Activated CD8-positive, alpha-beta memory T cell treated with anti-CD3 and anti-CD28 coated beads for 1 hour (primary cell): ENCODE results near the gene UBE2R2.
"Not testable (repeated sequence)": the region's sequence is repeated elsewhere in the genome, so short reads cannot be mapped to it uniquely, and the experiment has no call there.

Experiments used
- DNase-seq, 2 donors: peaks; one replicate each; pipeline ENCODE4 v3.0.0-alpha.2; 2020; ENCODE audit warnings: low read depth in 1 of 2; ENCODE audit errors: extremely low read depth in 1 of 2

The UBE2R2 gene

GRCh38 chr9:33816327-33817252 is at the start of gene UBE2R2:
Gene UBE2R2, plus strand, starts transcription at chr9:33817160. Its CDS starts 598 bp downstream, at chr9:33817758.
- DNase-seq = peak; percentile 81 to 88

- not testable (repeated sequence) for DNase-seq
Observed at GRCh38 chr9:33770156-33770880, 46.6 kb upstream of the UBE2R2 start.

GRCh38 chr9:33773135-33773534 is 43.8 kb upstream of the UBE2R2 start:
- not testable (repeated sequence) for DNase-seq

- not testable (repeated sequence) for DNase-seq
Observed at GRCh38 chr9:33774074-33774659, 42.8 kb upstream of the UBE2R2 start.

GRCh38 chr9:33776578-33776977 is 40.4 kb upstream of the UBE2R2 start:
- DNase-seq = no peak

GRCh38 chr9:33778700-33779351 is 38.1 kb upstream of the UBE2R2 start:
- DNase-seq = peak in 1 of 2 donors; percentile 2

- no peak for DNase-seq
Observed at GRCh38 chr9:33780276-33780675, 36.7 kb upstream of the UBE2R2 start.

- DNase-seq = no peak
Observed at GRCh38 chr9:33781736-33782135, 35.2 kb upstream of the UBE2R2 start.

- no peak for DNase-seq
Observed at GRCh38 chr9:33782395-33783152, 34.4 kb upstream of the UBE2R2 start.

GRCh38 chr9:33785914-33786313 is 31.0 kb upstream of the UBE2R2 start:
- DNase-seq = no peak

- DNase-seq = no peak
Observed at GRCh38 chr9:33786681-33787080, 30.3 kb upstream of the UBE2R2 start.

- DNase-seq = no peak
Observed at GRCh38 chr9:33787839-33788238, 29.1 kb upstream of the UBE2R2 start.

- not testable (repeated sequence) for DNase-seq
Observed at GRCh38 chr9:33789429-33789828, 27.5 kb upstream of the UBE2R2 start.

- no peak for DNase-seq
Observed at GRCh38 chr9:33791117-33791516, 25.8 kb upstream of the UBE2R2 start.

GRCh38 chr9:33793496-33793895 is 23.5 kb upstream of the UBE2R2 start:
- not testable (repeated sequence) for DNase-seq

- DNase-seq = no peak
Observed at GRCh38 chr9:33794560-33794959, 22.4 kb upstream of the UBE2R2 start.

GRCh38 chr9:33795281-33795680 is 21.7 kb upstream of the UBE2R2 start, which contains the start of gene PRSS3:
Gene PRSS3, plus strand, starts transcription at chr9:33795561. Its CDS starts 13 bp downstream, at chr9:33795574.
- DNase-seq = no peak

GRCh38 chr9:33795819-33796218 is 21.1 kb upstream of the UBE2R2 start:
- DNase-seq = no peak

GRCh38 chr9:33796679-33797078 is 20.3 kb upstream of the UBE2R2 start:
- DNase-seq = not testable (repeated sequence)

GRCh38 chr9:33797837-33798236 is 19.1 kb upstream of the UBE2R2 start:
- no peak for DNase-seq
